Effector CD4-positive, alpha-beta T cell (primary cell): Measurements from ENCODE around the gene CENPVL3. TPM values are rescaled to one million over a fixed set of nuclear protein-coding genes. Genes with fewer than 3 reads are reported as not detected.
"Not testable (repeated sequence)": the region's sequence is repeated elsewhere in the genome, so short reads cannot be mapped to it uniquely, and the experiment has no call there.

Experiments used
- DNase-seq: peaks from one replicate; pipeline ENCODE4 v3.0.0-alpha.2; 2020
- total RNA-seq: gene quantifications from one replicate; lab custom pipeline; 2026; lab: John Stamatoyannopoulos, UW

The CENPVL3 gene
- total RNA-seq: not detected

DNA sequence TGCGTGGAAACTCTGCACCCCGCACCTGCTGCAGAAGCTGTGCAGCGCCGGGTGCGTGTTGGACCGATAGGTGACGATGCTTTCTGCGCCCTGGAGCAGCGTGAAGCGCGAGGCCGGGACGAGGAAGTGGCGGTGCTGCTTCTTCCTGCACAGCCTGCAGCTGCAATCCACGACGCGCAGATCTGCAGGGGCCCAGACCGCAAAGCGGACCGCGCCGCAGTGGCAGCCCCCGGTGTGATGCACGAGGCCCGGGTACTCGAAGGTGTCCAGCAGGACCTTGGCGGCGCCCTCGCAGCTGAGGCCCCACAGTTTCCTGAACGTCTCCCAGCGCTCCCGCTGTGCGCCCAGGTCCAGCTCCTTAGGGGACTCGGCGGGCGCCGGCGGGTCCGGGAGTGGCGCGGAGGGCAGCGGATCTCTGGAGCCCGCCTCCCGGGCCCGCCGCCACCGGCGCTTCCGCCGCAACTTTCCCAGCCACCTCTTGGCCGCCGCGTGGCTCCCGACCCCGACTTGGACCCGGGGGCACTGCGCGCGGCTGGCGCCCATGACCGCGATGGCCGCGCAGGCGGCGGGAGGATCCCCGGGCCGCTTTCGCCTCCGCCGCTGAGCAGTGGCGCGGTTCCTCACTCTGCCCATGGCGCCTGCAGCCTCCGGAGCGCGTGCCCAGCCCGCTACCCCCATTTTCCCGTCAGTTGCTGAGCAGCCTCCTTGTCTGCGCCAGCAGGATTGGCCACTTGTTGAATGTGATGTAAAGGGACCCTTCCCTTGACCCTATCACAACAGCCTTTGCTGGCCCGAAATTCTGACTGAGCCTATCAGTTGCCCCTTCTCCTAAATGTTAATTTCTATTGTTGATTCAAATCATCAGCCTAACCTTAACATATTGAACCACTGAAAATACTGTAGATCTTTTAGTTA is at the start of gene CENPVL3:
Gene CENPVL3, minus strand, starts transcription at position 672 of the 915 bp plus-strand sequence. Its CDS starts 39 bp downstream, at position 633.
- DNase-seq: not testable (repeated sequence)

DNA sequence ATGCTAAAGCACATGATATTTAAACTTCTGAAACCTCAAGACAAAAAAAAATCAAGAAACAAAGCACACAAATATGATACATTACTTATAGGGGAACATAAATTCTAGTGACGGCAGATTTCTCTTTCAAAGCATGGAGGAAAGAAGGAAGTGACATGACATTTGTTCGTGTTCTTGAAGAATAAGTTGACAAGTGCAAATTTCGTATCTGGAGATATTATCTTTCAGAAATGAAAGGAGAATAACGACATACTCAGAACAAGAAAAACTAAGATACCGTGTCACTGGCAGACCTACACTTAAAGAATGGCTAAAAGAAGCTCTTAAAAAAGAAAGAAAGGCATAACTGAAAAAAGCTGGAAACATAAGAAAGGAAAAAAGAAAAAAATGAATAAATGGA is 47.3 kb upstream of the CENPVL3 start:
- DNase-seq: no peak

DNA sequence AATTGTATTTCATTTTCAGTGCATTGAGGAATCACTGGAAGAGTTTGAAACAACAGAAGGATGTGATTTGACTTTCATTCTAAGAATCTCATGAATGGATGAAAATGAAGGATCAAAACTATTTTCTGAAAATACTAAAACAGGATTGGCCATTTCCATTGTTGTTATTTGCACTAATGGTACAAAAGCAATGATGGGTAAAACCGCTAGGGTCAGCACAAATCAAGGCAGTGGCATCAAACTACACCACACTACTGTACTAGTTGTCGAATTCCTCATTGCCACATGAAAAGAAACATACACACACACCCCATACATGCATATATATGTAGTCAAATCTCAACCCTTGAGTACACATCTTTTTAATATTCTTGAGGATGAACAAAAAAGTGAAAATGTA is 24.7 kb upstream of the CENPVL3 start:
- no peak for DNase-seq

DNA sequence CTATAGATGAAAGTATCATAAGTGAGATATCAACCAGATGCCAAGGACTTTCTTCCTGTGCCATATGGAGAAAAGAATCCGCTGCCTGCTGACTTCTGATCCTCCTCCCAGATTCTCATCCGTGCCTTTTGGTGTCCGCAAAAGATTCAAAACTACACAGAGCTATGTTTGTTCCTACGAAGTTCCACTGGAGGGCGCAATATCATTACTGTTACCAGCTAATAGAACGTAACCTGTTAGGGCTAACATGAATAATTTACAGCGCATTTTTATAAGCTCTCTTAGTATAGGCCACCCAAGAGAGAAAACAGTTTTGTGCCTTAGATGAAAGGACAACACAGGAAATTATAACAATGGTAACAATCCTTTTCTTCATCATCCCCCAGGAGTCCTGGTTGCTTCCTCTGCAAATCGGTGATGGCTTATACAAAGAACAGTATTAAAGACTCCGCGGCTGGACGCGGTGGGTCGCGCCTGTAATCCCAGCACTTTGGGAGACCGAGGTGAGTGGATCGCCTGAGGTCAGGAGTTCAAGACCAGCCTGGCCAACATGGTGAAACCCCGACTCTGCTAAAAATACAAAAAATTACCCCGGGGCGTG is 22.8 kb upstream of the CENPVL3 start:
- DNase-seq: no peak

DNA sequence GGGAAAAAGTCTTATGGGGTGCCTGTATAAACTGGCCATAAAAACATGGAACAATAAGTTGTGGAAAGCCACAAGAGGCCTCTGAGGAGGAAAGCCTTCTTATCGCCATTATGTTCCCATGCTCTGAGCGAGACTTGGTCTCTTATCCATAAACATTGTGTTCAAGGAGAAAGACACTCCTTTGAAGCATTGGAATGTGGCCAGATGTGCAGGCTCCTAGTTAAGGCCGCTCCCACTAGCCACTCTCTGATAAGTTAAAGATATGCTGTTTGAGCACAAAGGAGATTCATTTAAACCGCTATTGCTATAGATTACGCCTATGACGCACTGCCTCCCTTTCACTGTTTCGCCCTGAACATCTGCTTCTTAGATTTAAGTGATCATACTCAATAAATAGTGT is 17.8 kb upstream of the CENPVL3 start:
- not testable (repeated sequence) for DNase-seq

DNA sequence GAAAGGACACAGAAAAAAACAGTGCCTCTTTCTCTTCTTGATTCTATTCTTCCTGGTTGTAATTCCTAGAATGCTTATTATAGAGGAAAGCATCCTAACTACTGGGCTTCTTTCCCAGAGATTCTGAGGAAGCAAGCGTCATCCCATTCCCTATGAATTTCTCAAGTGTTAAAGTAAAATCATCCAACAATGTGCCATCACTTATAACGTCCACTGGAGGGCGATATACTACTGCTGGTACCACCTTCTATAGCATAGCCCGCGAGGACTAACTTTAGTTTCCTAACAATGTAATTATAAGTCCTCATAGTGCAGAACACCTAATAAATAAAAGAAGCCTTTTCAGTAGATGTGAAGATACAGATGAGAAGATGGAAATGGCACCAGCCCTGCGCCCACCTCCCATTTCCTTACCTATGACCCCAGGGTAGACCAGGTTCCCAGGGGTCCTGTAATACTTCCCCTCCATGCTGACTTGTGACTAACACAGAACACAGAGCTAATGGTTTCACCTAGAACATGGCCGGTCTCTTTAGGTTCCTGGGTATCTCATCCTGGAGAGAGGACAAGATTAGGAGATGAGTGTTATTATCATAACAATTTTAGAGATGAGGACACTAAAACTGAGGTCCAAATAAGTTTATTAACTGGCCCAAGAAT is 4.2 kb downstream of the CENPVL3 start:
- no peak for DNase-seq

DNA sequence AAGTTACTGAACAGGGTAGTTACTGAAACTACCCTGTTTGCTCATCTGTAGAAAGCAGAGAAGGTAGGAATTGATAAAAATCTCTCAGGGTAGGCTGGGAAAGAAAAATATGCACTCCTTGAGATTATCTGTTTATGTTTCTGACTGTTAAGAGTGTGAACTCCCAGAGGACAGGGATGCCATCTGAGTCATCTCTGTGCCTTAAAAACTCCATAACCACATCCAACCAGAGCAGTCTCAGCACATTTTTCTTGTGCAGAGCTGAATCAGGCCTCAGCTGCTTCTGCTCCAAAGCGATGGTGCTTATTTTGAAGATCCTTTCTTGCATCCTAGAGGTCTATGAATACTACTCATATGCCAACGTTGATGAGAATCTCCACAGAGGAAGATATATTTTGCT is 9.9 kb downstream of the CENPVL3 start:
- no peak for DNase-seq

DNA sequence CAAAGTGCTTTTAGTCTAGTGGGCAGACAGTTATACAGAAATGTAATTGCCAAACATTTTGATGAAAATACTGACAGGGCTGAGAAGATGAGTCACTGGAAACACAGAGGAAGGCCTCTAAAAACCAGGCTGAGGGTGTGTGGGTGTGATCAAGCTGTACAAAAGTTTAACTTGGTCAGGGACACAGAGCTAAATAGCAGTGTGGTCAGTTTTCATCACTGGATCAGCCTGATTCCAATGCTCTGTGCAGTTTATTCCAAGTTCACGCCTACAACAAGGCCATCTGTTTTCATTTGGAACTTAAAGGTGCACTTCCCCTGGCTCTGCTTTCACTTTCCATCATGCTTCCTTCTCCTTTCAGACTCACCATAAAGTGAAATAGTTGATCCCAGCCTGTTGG is 10.6 kb downstream of the CENPVL3 start:
- no peak for DNase-seq

DNA sequence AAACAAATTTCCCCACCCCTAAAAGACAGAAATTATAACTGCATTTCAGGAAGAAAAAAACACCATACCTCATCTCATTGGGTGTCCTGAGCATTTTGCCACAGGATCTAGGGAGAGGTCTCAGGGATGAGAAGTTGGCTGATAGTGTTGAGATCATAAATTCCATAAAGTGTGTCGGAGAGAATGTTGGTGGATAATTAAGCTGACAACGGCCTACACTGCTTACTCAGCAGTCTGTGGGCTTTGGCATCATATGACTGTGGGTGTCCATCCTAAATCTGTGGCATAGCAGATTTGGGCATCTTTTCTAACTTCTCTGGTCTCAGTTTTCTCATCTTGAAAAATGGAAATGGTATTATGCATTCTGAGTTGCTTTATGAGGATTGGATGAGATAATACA is 12.3 kb downstream of the CENPVL3 start:
- DNase-seq: no peak

DNA sequence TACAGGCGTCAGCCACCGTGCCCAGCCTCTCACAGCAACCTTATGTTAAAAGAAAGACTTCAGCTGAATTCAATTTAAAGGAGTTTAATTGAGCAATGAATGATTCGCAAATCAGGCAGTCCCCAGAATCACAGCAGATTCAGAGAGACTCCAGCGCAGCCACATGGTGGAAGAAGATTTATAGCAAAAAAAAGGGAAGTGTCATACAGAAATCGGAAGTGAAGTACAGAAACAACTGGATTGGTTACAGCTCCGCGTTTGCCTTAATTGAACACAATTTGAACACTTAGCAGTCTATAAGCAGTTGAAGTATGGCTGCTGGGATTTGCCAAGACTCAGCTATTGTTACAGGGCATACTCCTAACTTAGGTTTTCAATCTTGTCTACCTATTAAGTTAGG is 19.8 kb downstream of the CENPVL3 start:
- DNase-seq: no peak

DNA sequence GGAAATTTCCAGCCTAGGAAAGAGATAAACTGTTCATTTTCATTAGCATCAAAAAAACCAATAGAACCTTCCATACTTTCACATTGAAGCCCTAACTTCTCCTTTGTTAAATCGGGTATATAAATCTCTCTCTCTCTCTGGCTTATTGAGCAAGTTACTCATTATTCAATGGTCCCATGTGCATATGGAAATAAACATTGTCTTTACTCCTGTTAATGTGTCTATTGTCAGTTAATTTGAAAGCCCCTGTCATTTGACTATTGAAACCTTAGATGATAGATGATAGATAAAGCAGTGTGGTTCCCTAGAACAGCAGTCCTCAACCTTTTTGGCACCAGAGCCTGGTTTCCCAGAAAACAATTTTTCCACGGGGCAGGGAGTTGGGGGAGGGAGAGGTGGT is 46.8 kb downstream of the CENPVL3 start:
- DNase-seq: no peak

DNA sequence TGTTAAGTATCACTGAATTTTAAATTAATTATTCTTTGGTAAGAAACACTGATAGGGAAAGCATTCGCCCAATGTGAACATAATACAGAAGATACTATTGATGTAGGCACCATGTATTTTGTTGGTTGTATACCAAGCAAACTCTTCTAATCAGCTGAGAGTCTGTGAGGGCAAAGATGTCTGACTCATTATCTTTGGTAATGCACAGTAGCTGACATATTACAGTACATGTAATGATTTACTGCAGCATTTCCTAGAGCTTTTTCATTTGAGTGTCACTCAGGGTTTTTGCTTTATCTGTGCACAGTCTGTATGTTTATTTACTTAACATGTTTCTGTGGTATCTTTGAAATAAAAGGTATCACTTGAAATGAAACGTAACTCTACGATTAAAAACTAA is 49.2 kb downstream of the CENPVL3 start:
- no peak for DNase-seq

DNA sequence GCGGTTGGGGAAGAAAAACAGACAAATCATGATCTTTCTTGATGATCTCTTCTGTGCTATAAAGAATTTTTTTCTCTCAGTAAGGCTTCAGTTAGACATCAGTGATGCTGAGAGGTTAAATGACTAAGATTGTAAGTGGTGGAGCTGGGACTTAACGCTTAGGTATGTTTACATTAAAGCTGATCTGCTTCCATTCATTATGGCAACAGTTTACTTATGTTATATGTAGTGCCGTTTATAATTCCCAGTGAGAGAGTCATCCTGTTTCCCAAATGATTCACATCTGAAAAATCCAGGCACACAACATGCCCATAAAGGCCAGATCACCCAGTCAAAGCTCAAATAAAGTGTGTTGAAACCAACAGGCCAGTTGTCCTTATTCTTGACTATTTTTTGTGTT is 50.1 kb downstream of the CENPVL3 start:
- DNase-seq: no peak
